HG03066 (cell line): ENCODE measurements around the gene IL11RA.
A peak's percentile ranks its signal among the peaks of the same experiment; 100 is the strongest.

Experiments
- ATAC-seq: cut with Tn5 transposase; IDR thresholded peaks from one replicate; pipeline ENCODE4 v1.9.1; 2021; ENCODE audit warnings: low read depth; ENCODE audit not compliant: unreplicated experiment

Gene IL11RA

GRCh38 chr9:34684145-34684544 lies 32.2 kb downstream of the IL11RA start:
- ATAC-seq, result no peak

- no peak for ATAC-seq
Observed at GRCh38 chr9:34684816-34685215, 32.8 kb downstream of the IL11RA start.

GRCh38 chr9:34685591-34685990 lies 33.6 kb downstream of the IL11RA start:
- no peak for ATAC-seq

GRCh38 chr9:34686231-34686630 lies 34.2 kb downstream of the IL11RA start:
- no peak for ATAC-seq

- ATAC-seq, result no peak
Observed at GRCh38 chr9:34686732-34687131, 34.7 kb downstream of the IL11RA start.

- ATAC-seq, result no peak
Observed at GRCh38 chr9:34687276-34688030, 35.5 kb downstream of the IL11RA start.

- no peak for ATAC-seq
Observed at GRCh38 chr9:34688329-34689115, 36.5 kb downstream of the IL11RA start.

GRCh38 chr9:34689116-34689470 lies 37.1 kb downstream of the IL11RA start:
- no peak for ATAC-seq

- ATAC-seq, result no peak
Observed at GRCh38 chr9:34689512-34689911, 37.5 kb downstream of the IL11RA start.

GRCh38 chr9:34690983-34691935 lies 39.3 kb downstream of the IL11RA start, which contains the start of gene CCL19:
CCL19 (minus strand) TSS chr9:34691276; CDS start chr9:34691139, 137 bp downstream.
- no peak for ATAC-seq

- ATAC-seq, result no peak
Observed at GRCh38 chr9:34691936-34692315, 39.9 kb downstream of the IL11RA start.

- ATAC-seq, result no peak
Observed at GRCh38 chr9:34693560-34693959, 41.6 kb downstream of the IL11RA start.

GRCh38 chr9:34694811-34695210 lies 42.8 kb downstream of the IL11RA start:
- no peak for ATAC-seq

- no peak for ATAC-seq
Observed at GRCh38 chr9:34701023-34701768, 49.2 kb downstream of the IL11RA start.

- peak; percentile 73 for ATAC-seq
Observed at GRCh38 chr9:34701769-34702736, 50.1 kb downstream of the IL11RA start.

GRCh38 chr9:34707130-34707529 lies 55.1 kb downstream of the IL11RA start:
- ATAC-seq, result no peak

GRCh38 chr9:34709196-34709978 lies 57.4 kb downstream of the IL11RA start:
- ATAC-seq, result no peak

GRCh38 chr9:34710023-34710422 lies 58.0 kb downstream of the IL11RA start, which contains the start of gene CCL21:
CCL21 (minus strand) TSS chr9:34710136; CDS start chr9:34710066, 70 bp downstream.
- no peak for ATAC-seq
